Mesenchymal stem cell (in vitro differentiated cells and primary cell): ENCODE data around the gene ATP7B.

Experiments used
- DNase-seq: peaks from one replicate; pipeline ENCODE4 v3.0.0-alpha.2; 2013
- H2AFZ ChIP-seq: one replicate; pipeline ENCODE4 v1.6.1; 2013; ENCODE audit warnings: low read depth, mild to moderate bottlenecking, control low read depth, inconsistent platforms, low read length, moderate library complexity
- H2AK5ac ChIP-seq: 2 replicates; pipeline ENCODE4 v1.6.1; 2013; ENCODE audit warnings: low read length, moderate library complexity, mild to moderate bottlenecking, inconsistent platforms; ENCODE audit not compliant: severe bottlenecking
- H2BK120ac ChIP-seq: one replicate; pipeline ENCODE4 v1.6.1; 2013; ENCODE audit warnings: low read depth, mild to moderate bottlenecking, inconsistent platforms, low read length, moderate library complexity
- H2BK12ac ChIP-seq, 2 experiments: one replicate each; pipeline ENCODE4 v1.6.1; 2013; ENCODE audit warnings: inconsistent platforms in 2 of 2, low read length in 2 of 2, mild to moderate bottlenecking in 2 of 2, moderate library complexity in 2 of 2, control low read depth in 1 of 2
- H2BK15ac ChIP-seq: one replicate; pipeline ENCODE4 v1.6.1; 2013; ENCODE audit warnings: mild to moderate bottlenecking, low read depth, inconsistent platforms; ENCODE audit not compliant: poor library complexity, severe bottlenecking
- H2BK5ac ChIP-seq: 2 replicates; pipeline ENCODE4 v1.6.1; 2013; ENCODE audit warnings: low read depth, mild to moderate bottlenecking, low read length, control low read depth, inconsistent platforms; ENCODE audit not compliant: poor library complexity, severe bottlenecking
- H3K14ac ChIP-seq, 2 experiments: one replicate each; pipeline ENCODE4 v1.6.1; 2013; ENCODE audit warnings: inconsistent platforms in 2 of 2, low read length in 2 of 2, control low read depth in 1 of 2, mild to moderate bottlenecking in 1 of 2, moderate library complexity in 1 of 2
- H3K18ac ChIP-seq, 2 experiments: one replicate each; pipeline ENCODE4 v1.6.1; 2013; ENCODE audit warnings: inconsistent platforms in 2 of 2, low read length in 2 of 2, control low read depth in 1 of 2, low read depth in 1 of 2, mild to moderate bottlenecking in 1 of 2
- H3K23ac ChIP-seq, 2 experiments: one replicate each; pipeline ENCODE4 v1.6.1; 2013; ENCODE audit warnings: inconsistent platforms in 2 of 2, low read length in 2 of 2, mild to moderate bottlenecking in 2 of 2, moderate library complexity in 2 of 2, control low read depth in 1 of 2
- H3K27ac ChIP-seq: 2 replicates; pipeline ENCODE4 v1.5.1; 2013; ENCODE audit warnings: mild to moderate bottlenecking, moderate library complexity, low read length, control low read depth, inconsistent platforms; ENCODE audit not compliant: poor library complexity, severe bottlenecking
- H3K27me3 ChIP-seq, 2 experiments: 2 replicates each; pipeline versions ENCODE4 v1.6.1 to v1.7.0; 2013; ENCODE audit warnings: low read length in 2 of 2, mild to moderate bottlenecking in 2 of 2, moderate library complexity in 2 of 2, control low read depth in 1 of 2, inconsistent platforms in 1 of 2; ENCODE audit not compliant: control insufficient read depth in 1 of 2, insufficient read depth in 1 of 2
- H3K36me3 ChIP-seq, 2 experiments: 2 replicates each; pipeline versions ENCODE4 v1.6.1 to v1.7.0; 2013; ENCODE audit warnings: low read length in 2 of 2, control low read depth in 1 of 2, inconsistent platforms in 1 of 2, low read depth in 1 of 2, mild to moderate bottlenecking in 1 of 2; ENCODE audit not compliant: insufficient read depth in 2 of 2, control insufficient read depth in 1 of 2
- H3K4ac ChIP-seq, 2 experiments: one replicate each; pipeline ENCODE4 v1.6.1; 2013; ENCODE audit warnings: inconsistent platforms in 2 of 2, low read length in 2 of 2, mild to moderate bottlenecking in 2 of 2, moderate library complexity in 2 of 2, control low read depth in 1 of 2, low read depth in 1 of 2
- H3K4me1 ChIP-seq: 2 replicates; pipeline ENCODE4 v1.6.1; 2013; ENCODE audit warnings: low read depth, low read length, control low read depth; ENCODE audit not compliant: control insufficient read depth, insufficient read depth
- H3K4me2 ChIP-seq: 2 replicates; pipeline ENCODE4 v1.6.1; 2013; ENCODE audit warnings: low read length, mild to moderate bottlenecking, inconsistent platforms; ENCODE audit not compliant: poor library complexity, severe bottlenecking
- H3K4me3 ChIP-seq, 2 experiments: 2 replicates each; pipeline versions ENCODE4 v1.5.1 to v1.7.0; 2013; ENCODE audit warnings: low read length in 2 of 2, mild to moderate bottlenecking in 2 of 2, control low read depth in 1 of 2, low read depth in 1 of 2; ENCODE audit not compliant: insufficient read depth in 1 of 2
- H3K79me1 ChIP-seq: replicated peaks from 2 replicates; pipeline ENCODE4 v1.6.1; 2013; ENCODE audit warnings: mild to moderate bottlenecking, control low read depth, low read length, inconsistent platforms; ENCODE audit not compliant: poor library complexity, severe bottlenecking
- H3K9ac ChIP-seq: 2 replicates; pipeline ENCODE4 v1.7.0; 2013; ENCODE audit warnings: mild to moderate bottlenecking, low read length, moderate library complexity
- H3K9me3 ChIP-seq: 2 replicates; pipeline ENCODE4 v1.7.0; 2013; ENCODE audit warnings: mild to moderate bottlenecking, low read length; ENCODE audit not compliant: control insufficient read depth
- H4K8ac ChIP-seq: one replicate; pipeline ENCODE4 v1.6.1; 2013; ENCODE audit warnings: inconsistent platforms, mild to moderate bottlenecking, low read length, moderate library complexity
- H4K91ac ChIP-seq: one replicate; pipeline ENCODE4 v1.6.1; 2013; ENCODE audit warnings: mild to moderate bottlenecking, low read length, inconsistent platforms
- WGBS: methylation state at CpG from one replicate; pipeline ENCODE4 v1.1.7; 2013; ENCODE audit warnings: mixed read lengths; 5-methylcytosine and 5-hydroxymethylcytosine counted together

ATP7B gene

GRCh38 chr13:51900471-51900870 is 110.8 kb downstream of the ATP7B start:
- Histone ChIP-seq H4K8ac (no peak overlapping the region), H3K23ac (no peak overlapping the region), H3K14ac (no peak overlapping the region), H2AK5ac (no peak overlapping the region), H3K79me1 (no peaks in the 10 kb centered on the region), H3K4ac (no peak overlapping the region), H2BK15ac (no peak overlapping the region), H3K27me3 (peaks cover 39 to 49% of the 10 kb centered on the region in 2 experiments), H3K36me3 (no peaks in the 10 kb centered on the region), H2BK5ac (no peak overlapping the region), H3K9ac (no peak overlapping the region), H3K4me2 (no peak overlapping the region), H2AFZ (no peak overlapping the region), H2BK120ac (no peak overlapping the region), H3K18ac (no peak overlapping the region), H3K4me1 (no peaks in the 10 kb centered on the region), H4K91ac (no peak overlapping the region), H3K27ac (no peak overlapping the region), H3K4me3 (no peak overlapping the region), H2BK12ac (no peak overlapping the region), H3K9me3 (no peaks in the 10 kb centered on the region)
- DNase-seq, result no peak
- no CpG with 5 or more reads among the region's 1 CpG for WGBS

- Histone ChIP-seq H2BK15ac (no peak overlapping the region), H3K14ac (no peak overlapping the region), H3K18ac (no peak overlapping the region), H3K27me3 (peaks cover 34 to 41% of the 10 kb centered on the region in 2 experiments), H2AFZ (no peak overlapping the region), H2BK12ac (no peak overlapping the region), H4K8ac (no peak overlapping the region), H3K27ac (no peak overlapping the region), H3K4me3 (no peak overlapping the region), H3K9ac (no peak overlapping the region), H3K36me3 (no peaks in the 10 kb centered on the region), H2BK120ac (no peak overlapping the region), H3K9me3 (no peaks in the 10 kb centered on the region), H2BK5ac (no peak overlapping the region), H3K4ac (no peak overlapping the region), H3K23ac (no peak overlapping the region), H2AK5ac (no peak overlapping the region), H3K79me1 (no peaks in the 10 kb centered on the region), H3K4me1 (no peaks in the 10 kb centered on the region), H4K91ac (no peak overlapping the region), H3K4me2 (no peak overlapping the region)
- WGBS, result 53% methylated on average over 8 of the region's 9 CpGs
- peak; percentile 64 for DNase-seq
Measured at GRCh38 chr13:51895906-51896888, 115.1 kb downstream of the ATP7B start.

GRCh38 chr13:51894239-51894638 is 117.0 kb downstream of the ATP7B start:
- Histone ChIP-seq H3K9ac (no peak overlapping the region), H4K8ac (no peak overlapping the region), H3K4me1 (no peaks in the 10 kb centered on the region), H3K79me1 (no peaks in the 10 kb centered on the region), H3K23ac (no peak overlapping the region), H3K14ac (no peak overlapping the region), H2AFZ (no peak overlapping the region), H3K4ac (no peak overlapping the region), H4K91ac (no peak overlapping the region), H3K9me3 (no peaks in the 10 kb centered on the region), H2BK12ac (no peak overlapping the region), H3K4me3 (no peak overlapping the region), H2BK120ac (no peak overlapping the region), H3K18ac (no peak overlapping the region), H3K27me3 (peaks cover 34 to 37% of the 10 kb centered on the region in 2 experiments), H3K27ac (no peak overlapping the region), H2BK15ac (no peak overlapping the region), H3K4me2 (no peak overlapping the region), H3K36me3 (no peaks in the 10 kb centered on the region), H2AK5ac (no peak overlapping the region), H2BK5ac (no peak overlapping the region)
- no peak for DNase-seq
- WGBS, result 87% methylated on average over 4 of the region's 4 CpGs

- no peak overlapping the region for H2BK15ac ChIP-seq
- H2BK12ac ChIP-seq, result no peak overlapping the region
- no peak overlapping the region for H3K23ac ChIP-seq
- H4K91ac ChIP-seq, result no peak overlapping the region
- no peak overlapping the region for H3K9ac ChIP-seq
- DNase-seq, result no peak
- H3K4me3 ChIP-seq, result no peak overlapping the region
- no peak overlapping the region for H3K27ac ChIP-seq
- H2BK5ac ChIP-seq, result no peak overlapping the region
- H3K4ac ChIP-seq, result no peak overlapping the region
- H2BK120ac ChIP-seq, result no peak overlapping the region
- H3K18ac ChIP-seq, result no peak overlapping the region
- no peak overlapping the region for H3K4me2 ChIP-seq
- H3K27me3 ChIP-seq, result peaks cover 30 to 37% of the 10 kb centered on the region in 2 experiments
- H3K36me3 ChIP-seq, result no peaks in the 10 kb centered on the region
- no peaks in the 10 kb centered on the region for H3K4me1 ChIP-seq
- no peak overlapping the region for H2AK5ac ChIP-seq
- WGBS, result 57% methylated on average over 3 of the region's 3 CpGs
- H3K79me1 ChIP-seq, result no peaks in the 10 kb centered on the region
- no peak overlapping the region for H2AFZ ChIP-seq
- no peak overlapping the region for H3K14ac ChIP-seq
- no peak overlapping the region for H4K8ac ChIP-seq
- H3K9me3 ChIP-seq, result no peaks in the 10 kb centered on the region
Measured at GRCh38 chr13:51892657-51893056, 118.6 kb downstream of the ATP7B start.
